Panc1 (cell line): ENCODE measurements around the gene NCF1. TPM values are rescaled to one million over a fixed set of nuclear protein-coding genes. Genes with fewer than 3 reads are reported as not detected.
A peak's percentile ranks its signal among the peaks of the same experiment; 100 is the strongest.
"Not testable (repeated sequence)": the region's sequence is repeated elsewhere in the genome, so short reads cannot be mapped to it uniquely, and the experiment has no call there.

Experiments used
- ATAC-seq: fragments of 200-7000 bp; cut with Tn5 transposase; 2 replicates; pipeline ENCODE4 v1.9.1; 2020; ENCODE audit warnings: mild to moderate bottlenecking, moderate library complexity
- BruUV-seq: library from RNA; stranded (reverse); fragments of 400-500 nt; replicated peaks from 2 replicates; lab custom pipeline; 2021; lab: Mats Ljungman, UMichigan
- CTCF ChIA-PET: fragments of 300-600 bp; sonication (Branson Sonifier 250); formaldehyde crosslinking; loops from one replicate; lab custom pipeline; 2022; ENCODE audit warnings: antibody characterized with exemption; lab: Charles Lee
- POLR2A ChIA-PET: fragments of 300-600 bp; sonication (Branson Sonifier 250); formaldehyde crosslinking; loops from one replicate; lab custom pipeline; 2022; ENCODE audit warnings: antibody characterized with exemption; lab: Charles Lee
- DNase-seq: peaks from one replicate; pipeline ENCODE4 v3.0.0-alpha.2; 2010; ENCODE audit warnings: low read depth, low spot score
- H3K27ac ChIP-seq: 2 replicates; pipeline ENCODE4 v1.5.1; 2011; ENCODE audit warnings: mild to moderate bottlenecking, low read length, inconsistent platforms
- H3K27me3 ChIP-seq: fragments of 200-500 bp; sonication (Bioruptor generic); 2 replicates; pipeline ENCODE4 v1.6.0; 2014; ENCODE audit warnings: low read length, inconsistent platforms; ENCODE audit not compliant: control insufficient read depth, insufficient read depth
- H3K36me3 ChIP-seq: fragments of 200-500 bp; sonication (Bioruptor generic); 2 replicates; pipeline ENCODE4 v1.5.1; 2014; ENCODE audit warnings: inconsistent platforms, mild to moderate bottlenecking, low read length, moderate library complexity; ENCODE audit not compliant: control insufficient read depth, insufficient read depth
- H3K4me1 ChIP-seq: 2 replicates; pipeline ENCODE4 v1.5.1; 2011; ENCODE audit warnings: inconsistent platforms, mild to moderate bottlenecking, low read length, moderate library complexity; ENCODE audit not compliant: control insufficient read depth, insufficient read depth
- H3K4me3 ChIP-seq, 2 experiments: 2 replicates each; pipeline ENCODE4 v1.5.1; 2011 to 2012; ENCODE audit warnings: low read depth in 2 of 2, low read length in 2 of 2, mild to moderate bottlenecking in 2 of 2, inconsistent platforms in 1 of 2, moderate library complexity in 1 of 2
- H3K9me3 ChIP-seq: fragments of 200-500 bp; sonication (Bioruptor generic); 2 replicates; pipeline ENCODE4 v1.5.1; 2014; ENCODE audit warnings: low read depth, mild to moderate bottlenecking, inconsistent platforms, low read length, moderate library complexity; ENCODE audit not compliant: control insufficient read depth, insufficient read depth
- in situ Hi-C: cut with HindIII; loops from 2 replicates; pipeline ENCODE4 v1.10.0; 2016; ENCODE audit warnings: low sequenced_read_pairs, low pct_unique_long_range_greater_than_20kb
- intact Hi-C: fragments of 100-400 bp; cut with micrococcal nuclease; formaldehyde crosslinking; loops from one replicate; pipeline ENCODE4 v1.10.0; 2022; ENCODE audit not compliant: unreplicated experiment
- total RNA-seq: library from RNA; stranded (reverse); gene quantifications from one replicate; pipeline ENCODE4 v1.2.1, GENCODE V29; 2021; ENCODE audit not compliant: unreplicated experiment

Gene NCF1
- total RNA-seq, 1 experiment from 2014 or later: not detected

DNA sequence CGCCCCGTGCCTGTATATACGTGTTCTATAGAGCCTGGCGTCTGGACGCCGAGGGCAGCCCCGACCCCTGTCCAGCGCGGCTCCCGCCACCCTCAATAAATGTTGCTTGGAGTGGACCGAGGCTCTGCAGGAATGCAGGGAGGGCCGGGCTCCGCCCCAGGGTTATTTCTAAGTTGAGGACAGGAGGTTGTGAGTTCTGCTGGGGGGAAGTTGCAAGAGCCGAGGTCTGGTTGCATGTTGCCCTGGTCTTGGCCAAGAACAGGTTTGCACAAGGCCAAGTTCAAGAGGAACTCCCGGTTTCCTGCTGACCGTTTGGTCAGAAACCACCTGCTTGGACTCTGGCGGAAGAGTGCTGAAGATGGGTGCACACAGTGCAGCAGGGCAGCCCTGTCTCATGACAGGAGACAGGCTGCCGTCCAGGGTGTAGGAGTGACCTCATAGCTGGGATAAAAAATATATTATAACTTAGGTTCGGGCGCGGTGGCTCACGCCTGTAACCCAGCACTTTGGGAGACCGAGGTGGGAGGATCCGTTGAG, 15.5 kb downstream of the NCF1 start:
- POLR2A ChIA-PET, DNase-seq, H3K4me1 ChIP-seq, BruUV-seq, H3K27ac ChIP-seq, in situ Hi-C loops, intact Hi-C loops, H3K36me3 ChIP-seq, H3K27me3 ChIP-seq, H3K9me3 ChIP-seq, H3K4me3 ChIP-seq, CTCF ChIA-PET: not testable (repeated sequence)
- ATAC-seq: peak; percentile 10; the same call in 1 of the 2 replicates

DNA sequence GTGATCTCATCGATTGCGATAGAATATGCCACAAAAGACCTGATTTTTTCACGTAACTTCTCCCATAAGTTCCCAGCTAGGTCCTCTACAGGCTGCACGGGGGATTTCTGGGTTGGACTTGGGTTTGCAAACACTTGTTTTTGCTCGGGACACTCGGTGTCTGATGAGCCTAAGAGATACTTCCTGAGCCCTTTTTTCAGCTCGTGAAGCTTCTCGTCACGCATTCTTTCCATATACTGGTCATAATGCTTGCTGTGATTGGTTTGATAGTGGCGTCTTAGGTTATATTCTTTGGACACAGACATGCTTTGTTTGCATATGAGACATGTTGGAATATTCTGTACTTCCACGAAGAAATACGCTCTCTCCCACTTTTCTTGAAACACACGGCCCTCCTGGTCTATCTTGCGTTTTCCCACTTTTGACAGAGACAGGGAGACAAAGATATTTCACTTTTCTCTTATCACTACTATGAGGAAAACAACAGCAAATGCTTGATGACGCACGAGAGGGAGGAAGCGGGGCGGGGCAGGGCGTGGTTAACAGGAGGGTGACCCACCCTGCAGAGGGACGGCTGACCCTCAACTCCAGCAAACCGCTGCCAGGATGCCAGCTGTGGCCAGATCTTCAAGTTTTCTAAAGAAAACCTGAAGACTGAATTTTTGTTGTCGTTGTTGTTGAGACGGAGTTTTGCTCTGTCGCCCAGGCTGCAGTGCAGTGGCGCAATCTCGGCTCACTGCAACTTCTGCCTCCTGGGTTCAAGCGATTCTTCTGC, 24.2 kb downstream of the NCF1 start:
- H3K36me3 ChIP-seq, BruUV-seq, CTCF ChIA-PET, DNase-seq, in situ Hi-C loops, intact Hi-C loops, H3K27ac ChIP-seq, H3K27me3 ChIP-seq, POLR2A ChIA-PET, H3K9me3 ChIP-seq, ATAC-seq, H3K4me1 ChIP-seq, H3K4me3 ChIP-seq: not testable (repeated sequence)

DNA sequence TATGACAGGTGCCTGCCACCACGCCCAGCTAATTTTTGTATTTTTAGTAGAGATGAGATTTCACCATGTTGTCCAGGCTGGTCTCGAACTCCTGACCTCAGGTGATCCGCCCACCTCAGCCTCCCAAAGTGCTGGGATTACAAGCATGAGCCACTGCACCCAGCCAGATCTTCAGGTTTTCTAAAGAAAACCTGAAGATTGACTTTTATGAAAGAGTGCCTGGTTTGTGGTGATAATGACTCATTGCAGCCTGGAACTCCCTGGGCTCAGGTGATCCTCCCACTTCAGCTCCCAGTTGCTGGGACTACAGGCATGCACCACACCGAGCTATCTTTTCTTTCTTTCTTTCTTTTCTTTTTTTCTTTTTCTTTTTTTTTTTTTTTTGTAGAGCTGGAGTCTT, 24.8 kb downstream of the NCF1 start:
- CTCF ChIA-PET, DNase-seq, intact Hi-C loops, H3K4me1 ChIP-seq, BruUV-seq, H3K27ac ChIP-seq, in situ Hi-C loops, H3K9me3 ChIP-seq, POLR2A ChIA-PET, H3K4me3 ChIP-seq, H3K27me3 ChIP-seq, H3K36me3 ChIP-seq: not testable (repeated sequence)
- peak; percentile 53; the same call in 1 of the 2 replicates for ATAC-seq

DNA sequence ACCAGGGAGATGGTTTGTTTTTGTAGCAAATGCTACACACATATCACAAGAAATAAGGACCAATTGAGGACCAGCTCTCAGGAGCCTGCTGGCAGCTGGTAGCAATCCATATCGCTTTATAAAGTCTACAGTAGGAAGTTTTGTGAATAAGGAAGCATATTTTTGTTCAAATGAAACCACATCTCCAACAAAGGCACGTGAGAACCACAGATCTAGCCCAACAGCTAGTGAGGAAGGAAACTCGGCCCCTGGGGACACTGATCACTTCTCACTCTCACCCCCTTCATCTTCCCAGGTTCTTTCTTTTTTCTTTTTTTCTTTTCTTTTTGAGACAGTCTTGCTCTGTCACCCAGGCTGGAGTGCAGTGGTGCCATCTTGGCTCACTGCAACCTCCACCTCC, 42.1 kb downstream of the NCF1 start:
- ATAC-seq, intact Hi-C loops, BruUV-seq: not testable (repeated sequence)

DNA sequence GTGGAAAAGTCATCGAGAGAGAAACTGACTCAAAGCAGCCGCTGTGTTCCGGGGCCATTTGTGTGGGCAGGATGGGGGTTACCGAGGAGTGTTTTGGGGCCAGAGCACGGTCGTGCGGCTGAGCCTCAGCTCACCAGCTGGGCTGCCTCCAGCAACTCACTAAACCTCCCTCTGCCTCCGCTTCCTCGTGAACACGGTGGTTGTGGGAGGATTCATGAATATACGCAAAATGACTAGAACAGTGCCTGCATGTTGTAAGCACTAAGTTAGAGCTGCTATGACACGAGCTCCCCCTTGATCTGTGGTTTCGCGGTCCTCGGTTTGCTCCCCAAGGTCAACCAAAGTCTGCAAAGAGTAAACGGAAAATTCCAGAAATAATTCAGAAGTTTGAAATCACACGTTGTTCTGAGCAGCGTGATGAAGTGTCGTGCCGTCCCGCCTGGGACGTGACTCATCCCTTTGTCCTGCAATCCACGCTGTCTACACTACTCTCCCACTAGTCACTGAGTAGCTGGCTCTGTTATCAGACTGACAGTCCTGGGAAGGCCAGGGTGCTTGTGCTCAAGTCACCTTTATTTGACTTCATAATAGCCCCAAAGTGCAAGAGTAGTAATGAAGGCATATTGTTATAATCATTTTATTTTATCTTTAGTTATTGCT, 46.5 kb downstream of the NCF1 start:
- H3K27me3 ChIP-seq, POLR2A ChIA-PET, H3K36me3 ChIP-seq, intact Hi-C loops, H3K9me3 ChIP-seq, BruUV-seq, H3K27ac ChIP-seq, CTCF ChIA-PET, H3K4me3 ChIP-seq, DNase-seq, H3K4me1 ChIP-seq, in situ Hi-C loops: not testable (repeated sequence)
- peak; percentile 92 for ATAC-seq

More for the DNA sequence above, 42.1 kb downstream of the NCF1 start:
- H3K4me3 ChIP-seq, H3K4me1 ChIP-seq, H3K36me3 ChIP-seq, H3K27ac ChIP-seq, POLR2A ChIA-PET, in situ Hi-C loops, CTCF ChIA-PET, H3K27me3 ChIP-seq, DNase-seq, H3K9me3 ChIP-seq: not testable (repeated sequence)

DNA sequence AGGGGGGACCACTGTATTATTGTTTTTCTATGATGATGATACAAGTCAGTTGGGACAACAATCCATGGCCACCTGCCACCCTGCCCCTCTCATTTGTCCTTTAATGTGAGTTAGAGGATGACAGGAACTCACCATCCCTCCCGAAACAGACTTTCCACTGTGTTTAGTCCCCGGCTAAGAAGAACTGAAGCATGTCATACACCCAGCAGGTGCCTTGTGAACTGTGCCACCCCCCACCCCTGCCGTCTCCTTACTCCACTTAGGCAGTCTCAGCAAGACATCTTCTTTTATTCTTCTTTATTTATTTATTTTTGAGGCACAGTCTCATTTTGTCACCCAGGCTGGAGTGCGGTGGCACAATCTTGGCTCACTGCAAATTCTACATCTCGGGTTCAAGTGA, 47.4 kb downstream of the NCF1 start:
- intact Hi-C loops, ATAC-seq, in situ Hi-C loops, BruUV-seq, H3K4me3 ChIP-seq, POLR2A ChIA-PET, H3K27me3 ChIP-seq, DNase-seq, H3K27ac ChIP-seq, CTCF ChIA-PET, H3K36me3 ChIP-seq, H3K9me3 ChIP-seq, H3K4me1 ChIP-seq: not testable (repeated sequence)

DNA sequence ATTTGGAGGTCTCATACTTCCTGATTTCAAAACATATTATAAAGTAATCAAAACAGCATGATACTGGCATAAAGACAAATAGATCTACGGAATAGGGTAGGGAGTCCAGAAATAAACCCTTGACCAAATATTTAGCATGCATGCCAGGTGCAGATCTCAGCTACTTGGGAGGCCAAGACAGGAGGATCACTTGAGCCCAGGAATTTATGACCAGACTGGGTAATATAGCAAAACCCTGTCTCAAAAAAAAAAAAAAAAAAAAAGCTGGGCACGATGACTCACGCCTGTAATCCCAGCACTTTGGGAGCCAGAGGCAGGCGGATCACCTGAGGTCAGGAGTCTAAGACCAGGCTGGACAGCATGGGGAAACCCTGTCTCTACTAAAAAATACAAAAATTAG, 56.1 kb downstream of the NCF1 start:
- intact Hi-C loops, H3K27me3 ChIP-seq, H3K9me3 ChIP-seq, H3K4me3 ChIP-seq, BruUV-seq, H3K27ac ChIP-seq, H3K4me1 ChIP-seq, H3K36me3 ChIP-seq, in situ Hi-C loops, POLR2A ChIA-PET, CTCF ChIA-PET, ATAC-seq, DNase-seq: not testable (repeated sequence)
